Measurements from ENCODE around the gene MAP3K7. TPM values are rescaled to one million over a fixed set of nuclear protein-coding genes. Genes with fewer than 3 reads are reported as not detected.

Gene MAP3K7
- polyA plus RNA-seq, 2 donors = 8.4 to 10.0 TPM

DNA sequence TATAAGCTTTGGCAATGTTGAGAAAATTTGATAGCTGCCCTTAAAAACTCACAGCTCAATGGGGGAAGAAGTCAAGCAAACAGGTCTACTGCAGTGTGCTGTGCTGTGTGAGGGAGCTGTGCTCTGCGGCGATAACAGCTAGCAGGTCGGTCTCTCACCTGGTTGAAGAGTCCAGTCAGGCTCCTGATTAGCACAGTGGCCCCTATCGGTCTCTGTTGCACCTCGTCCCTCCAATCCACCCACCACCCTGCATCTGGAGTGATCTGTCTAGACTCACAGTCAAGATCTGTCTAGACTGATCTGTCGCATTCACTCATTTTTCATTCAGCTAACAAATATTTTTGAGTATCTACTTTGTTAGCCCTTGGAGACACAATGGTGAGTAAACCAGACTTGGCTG, 94.1 kb downstream of the MAP3K7 start:
- Histone ChIP-seq H3K27me3 (ENCODE audit: control insufficient read depth in 1 of 2, insufficient read depth in 2 of 2, low read length in 2 of 2) (peaks cover 0 to 5% of the 10 kb centered on the region in 2 donors), H3K4me1 (ENCODE audit: control insufficient read depth in 2 of 2, insufficient read depth in 2 of 2, low read length in 1 of 2) (no peaks in the 10 kb centered on the region), H3K27ac (ENCODE audit: low read depth in 2 of 2, low read length in 1 of 2) (no peak overlapping the region), H3K9me3 (ENCODE audit: control insufficient read depth in 2 of 2, insufficient read depth in 1 of 2, low read depth in 1 of 2, low read length in 1 of 2) (no peaks in the 10 kb centered on the region), H3K4me3 (ENCODE audit: low read depth in 1 of 2, low read length in 2 of 2) (no peak overlapping the region), H3K36me3 (ENCODE audit: control insufficient read depth in 2 of 2, insufficient read depth in 2 of 2, low read length in 1 of 2) (no peaks in the 10 kb centered on the region)
- WGBS, 2 donors = 93 to 95% methylated on average over 6 of the region's 6 CpGs

DNA sequence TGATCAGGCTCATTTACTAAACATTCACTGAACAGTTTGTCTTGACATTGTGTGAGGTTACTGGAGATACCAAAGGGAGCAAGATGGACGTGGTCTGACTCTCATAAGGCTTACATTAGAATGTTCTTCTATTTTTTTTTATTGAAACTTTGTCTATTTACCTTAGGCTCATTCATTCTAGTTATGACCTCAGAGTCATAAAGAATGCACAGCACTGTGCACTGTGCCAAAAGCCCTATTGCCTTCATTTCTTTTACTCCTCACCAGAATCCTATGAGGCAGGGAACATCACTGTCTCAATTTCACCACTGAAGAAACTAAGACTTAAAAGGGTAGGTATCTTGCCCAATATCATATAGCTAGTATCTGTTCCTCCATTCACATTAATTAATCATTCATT, 94.5 kb downstream of the MAP3K7 start:
- H3K4me1 ChIP-seq (ENCODE audit: control insufficient read depth in 2 of 2, insufficient read depth in 2 of 2, low read length in 1 of 2) = no peaks in the 10 kb centered on the region
- WGBS, 2 donors = 63 to 69% methylated on average over 1 of the region's 1 CpG

DNA sequence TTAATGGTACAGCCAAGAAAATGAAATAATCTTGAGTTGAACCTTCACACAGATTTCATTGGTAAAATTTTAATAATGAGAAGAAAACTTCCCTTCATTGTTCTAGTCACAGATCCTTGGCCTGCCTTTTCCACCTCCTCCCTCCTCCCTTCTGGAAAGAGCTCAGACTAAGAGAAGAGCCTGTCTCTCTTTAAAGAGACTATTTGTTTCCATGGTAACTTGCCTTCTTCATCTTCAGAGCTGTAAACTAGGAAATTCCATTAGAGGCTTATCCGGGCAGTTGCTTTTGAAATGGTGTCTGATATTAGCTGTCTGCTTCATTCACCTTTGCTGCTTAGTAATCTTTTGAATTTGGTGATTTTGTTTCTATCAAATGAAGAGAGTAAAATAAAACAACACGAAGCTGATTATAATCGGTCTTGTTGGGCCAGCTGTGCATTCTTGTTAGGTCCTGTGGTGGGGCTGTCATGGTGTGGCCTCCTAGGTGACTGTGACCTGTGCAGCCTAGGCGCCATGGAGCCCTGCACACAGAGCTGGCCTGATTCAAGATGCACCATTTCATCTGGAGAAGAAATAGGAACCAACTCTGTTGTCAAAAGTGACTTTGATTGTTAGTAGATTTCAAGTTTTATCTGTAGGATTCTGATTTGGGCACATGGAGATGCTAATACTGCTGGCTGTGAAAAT, 96.7 kb downstream of the MAP3K7 start:
- 71 to 76% methylated on average over 4 of the region's 4 CpGs for WGBS, 2 donors
- Histone ChIP-seq H3K27me3 (ENCODE audit: control insufficient read depth in 1 of 2, insufficient read depth in 2 of 2, low read length in 2 of 2) (peaks cover 0 to 5% of the 10 kb centered on the region in 2 donors), H3K9me3 (ENCODE audit: control insufficient read depth in 2 of 2, insufficient read depth in 1 of 2, low read depth in 1 of 2, low read length in 1 of 2) (no peaks in the 10 kb centered on the region), H3K4me3 (ENCODE audit: low read depth in 1 of 2, low read length in 2 of 2) (no peak overlapping the region), H3K27ac (ENCODE audit: low read depth in 2 of 2, low read length in 1 of 2) (no peak overlapping the region), H3K36me3 (ENCODE audit: control insufficient read depth in 2 of 2, insufficient read depth in 2 of 2, low read length in 1 of 2) (no peaks in the 10 kb centered on the region), H3K4me1 (ENCODE audit: control insufficient read depth in 2 of 2, insufficient read depth in 2 of 2, low read length in 1 of 2) (no peaks in the 10 kb centered on the region)

More for the DNA sequence above, 94.5 kb downstream of the MAP3K7 start:
- Histone ChIP-seq H3K27ac (ENCODE audit: low read depth in 2 of 2, low read length in 1 of 2) (no peak overlapping the region), H3K4me3 (ENCODE audit: low read depth in 1 of 2, low read length in 2 of 2) (no peak overlapping the region), H3K27me3 (ENCODE audit: control insufficient read depth in 1 of 2, insufficient read depth in 2 of 2, low read length in 2 of 2) (peaks cover 0 to 5% of the 10 kb centered on the region in 2 donors), H3K36me3 (ENCODE audit: control insufficient read depth in 2 of 2, insufficient read depth in 2 of 2, low read length in 1 of 2) (no peaks in the 10 kb centered on the region), H3K9me3 (ENCODE audit: control insufficient read depth in 2 of 2, insufficient read depth in 1 of 2, low read depth in 1 of 2, low read length in 1 of 2) (no peaks in the 10 kb centered on the region)

DNA sequence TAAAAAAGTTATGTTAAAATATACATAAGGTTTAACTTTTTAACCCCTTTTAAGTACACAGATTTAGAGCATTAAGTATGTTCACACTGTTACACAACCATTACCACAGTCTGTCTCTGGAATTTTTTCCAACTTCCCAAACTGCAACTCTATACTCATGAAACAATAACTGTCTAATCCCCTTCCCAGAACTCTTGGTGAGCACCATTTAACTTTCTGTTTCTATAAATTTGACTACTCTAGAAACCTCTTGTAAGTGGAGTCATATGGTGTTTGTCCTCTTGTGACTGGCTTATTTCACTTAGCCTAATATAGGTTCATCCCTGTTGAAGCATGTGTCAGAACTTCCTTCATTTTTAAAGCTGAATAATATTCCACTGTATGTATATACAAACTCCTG, 98.1 kb downstream of the MAP3K7 start:
- Histone ChIP-seq H3K9me3 (ENCODE audit: control insufficient read depth in 2 of 2, insufficient read depth in 1 of 2, low read depth in 1 of 2, low read length in 1 of 2) (no peaks in the 10 kb centered on the region), H3K27ac (ENCODE audit: low read depth in 2 of 2, low read length in 1 of 2) (no peak overlapping the region), H3K27me3 (ENCODE audit: control insufficient read depth in 1 of 2, insufficient read depth in 2 of 2, low read length in 2 of 2) (peaks cover 0 to 2% of the 10 kb centered on the region in 2 donors), H3K4me1 (ENCODE audit: control insufficient read depth in 2 of 2, insufficient read depth in 2 of 2, low read length in 1 of 2) (no peaks in the 10 kb centered on the region), H3K4me3 (ENCODE audit: low read depth in 1 of 2, low read length in 2 of 2) (no peak overlapping the region), H3K36me3 (ENCODE audit: control insufficient read depth in 2 of 2, insufficient read depth in 2 of 2, low read length in 1 of 2) (no peaks in the 10 kb centered on the region)

DNA sequence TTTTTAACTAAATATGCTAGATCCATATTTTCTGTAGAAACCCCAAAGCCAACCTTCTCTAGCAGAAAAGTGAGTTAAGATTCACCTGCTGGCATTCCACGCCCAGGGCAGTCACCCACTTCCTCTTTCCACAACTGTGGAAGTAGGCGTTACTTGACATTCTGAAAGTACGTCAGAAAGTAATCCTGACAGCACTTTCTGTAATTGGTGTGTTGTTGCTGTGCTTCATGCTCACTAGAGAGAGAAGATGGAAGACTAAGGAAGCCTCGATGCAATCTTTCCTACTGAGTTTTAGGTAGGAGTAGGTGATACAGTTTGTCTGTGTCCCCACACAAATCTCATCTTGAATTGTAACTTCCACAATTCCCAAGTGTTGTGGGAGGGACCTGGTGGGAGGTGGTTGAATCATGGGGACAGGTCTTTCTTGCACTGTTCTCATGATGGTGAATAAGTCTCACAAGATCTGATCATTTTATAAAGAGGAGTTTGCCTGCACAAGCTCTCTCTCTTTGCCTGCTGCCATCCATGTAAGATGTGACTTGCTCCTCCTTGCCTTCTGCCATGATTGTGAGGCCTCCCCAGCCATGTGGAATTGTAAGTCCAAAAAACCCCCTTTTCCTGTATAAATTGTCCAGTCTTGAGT, 101.1 kb downstream of the MAP3K7 start:
- 84 to 85% methylated on average over 4 of the region's 4 CpGs for WGBS, 2 donors
- Histone ChIP-seq H3K4me1 (ENCODE audit: control insufficient read depth in 2 of 2, insufficient read depth in 2 of 2, low read length in 1 of 2) (no peaks in the 10 kb centered on the region), H3K27me3 (ENCODE audit: control insufficient read depth in 1 of 2, insufficient read depth in 2 of 2, low read length in 2 of 2) (no peaks in the 10 kb centered on the region), H3K36me3 (ENCODE audit: control insufficient read depth in 2 of 2, insufficient read depth in 2 of 2, low read length in 1 of 2) (no peaks in the 10 kb centered on the region), H3K9me3 (ENCODE audit: control insufficient read depth in 2 of 2, insufficient read depth in 1 of 2, low read depth in 1 of 2, low read length in 1 of 2) (no peaks in the 10 kb centered on the region), H3K4me3 (ENCODE audit: low read depth in 1 of 2, low read length in 2 of 2) (no peak overlapping the region), H3K27ac (ENCODE audit: low read depth in 2 of 2, low read length in 1 of 2) (no peak overlapping the region)

DNA sequence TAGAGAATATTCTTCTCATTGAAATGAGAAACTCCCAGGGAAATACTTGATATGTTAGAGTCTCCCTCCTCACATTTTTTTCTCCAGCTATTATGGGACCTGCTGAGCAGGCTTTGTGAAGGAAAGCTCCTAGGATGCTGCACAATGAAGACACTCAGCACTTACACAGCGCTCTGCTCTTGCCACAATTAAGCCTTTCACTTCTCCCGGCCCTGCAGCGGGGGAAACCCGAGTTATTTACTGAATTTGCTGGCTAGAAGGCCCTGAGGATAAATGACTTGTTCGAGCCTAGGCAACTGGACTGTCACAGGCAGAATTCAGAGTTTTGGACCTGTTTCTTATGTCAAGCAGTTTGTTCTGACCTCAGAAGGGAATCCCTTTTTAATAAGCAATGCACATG, 102.0 kb downstream of the MAP3K7 start:
- Histone ChIP-seq H3K36me3 (ENCODE audit: control insufficient read depth in 2 of 2, insufficient read depth in 2 of 2, low read length in 1 of 2) (no peaks in the 10 kb centered on the region), H3K9me3 (ENCODE audit: control insufficient read depth in 2 of 2, insufficient read depth in 1 of 2, low read depth in 1 of 2, low read length in 1 of 2) (no peaks in the 10 kb centered on the region), H3K4me3 (ENCODE audit: low read depth in 1 of 2, low read length in 2 of 2) (no peak overlapping the region), H3K4me1 (ENCODE audit: control insufficient read depth in 2 of 2, insufficient read depth in 2 of 2, low read length in 1 of 2) (no peaks in the 10 kb centered on the region), H3K27ac (ENCODE audit: low read depth in 2 of 2, low read length in 1 of 2) (no peak overlapping the region), H3K27me3 (ENCODE audit: control insufficient read depth in 1 of 2, insufficient read depth in 2 of 2, low read length in 2 of 2) (no peaks in the 10 kb centered on the region)
- 51 to 71% methylated on average over 5 of the region's 5 CpGs for WGBS, 2 donors

DNA sequence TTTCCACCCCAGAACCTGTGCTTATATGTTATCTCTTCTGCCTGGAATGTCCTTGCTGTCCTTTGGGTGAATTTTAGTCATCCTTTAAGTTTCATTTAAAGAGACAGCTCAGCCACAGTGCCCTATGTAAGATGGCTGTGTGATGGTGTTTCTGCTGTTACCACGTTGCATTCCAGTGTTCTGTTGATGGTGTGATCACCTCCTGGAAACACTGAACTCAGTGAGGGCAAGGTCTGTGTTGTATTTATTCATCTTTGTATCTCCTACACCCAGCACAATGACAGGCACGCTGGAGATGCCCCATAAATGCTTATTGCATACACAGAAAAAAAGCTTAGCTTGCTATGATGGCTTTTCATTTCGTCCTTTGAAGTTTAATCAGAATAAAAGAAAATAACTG, 102.5 kb downstream of the MAP3K7 start:
- Histone ChIP-seq H3K36me3 (ENCODE audit: control insufficient read depth in 2 of 2, insufficient read depth in 2 of 2, low read length in 1 of 2) (no peaks in the 10 kb centered on the region), H3K9me3 (ENCODE audit: control insufficient read depth in 2 of 2, insufficient read depth in 1 of 2, low read depth in 1 of 2, low read length in 1 of 2) (no peaks in the 10 kb centered on the region), H3K4me1 (ENCODE audit: control insufficient read depth in 2 of 2, insufficient read depth in 2 of 2, low read length in 1 of 2) (no peaks in the 10 kb centered on the region), H3K27ac (ENCODE audit: low read depth in 2 of 2, low read length in 1 of 2) (no peak overlapping the region), H3K4me3 (ENCODE audit: low read depth in 1 of 2, low read length in 2 of 2) (no peak overlapping the region), H3K27me3 (ENCODE audit: control insufficient read depth in 1 of 2, insufficient read depth in 2 of 2, low read length in 2 of 2) (no peaks in the 10 kb centered on the region)
- WGBS, 2 donors = 63 to 67% methylated on average over 3 of the region's 3 CpGs

DNA sequence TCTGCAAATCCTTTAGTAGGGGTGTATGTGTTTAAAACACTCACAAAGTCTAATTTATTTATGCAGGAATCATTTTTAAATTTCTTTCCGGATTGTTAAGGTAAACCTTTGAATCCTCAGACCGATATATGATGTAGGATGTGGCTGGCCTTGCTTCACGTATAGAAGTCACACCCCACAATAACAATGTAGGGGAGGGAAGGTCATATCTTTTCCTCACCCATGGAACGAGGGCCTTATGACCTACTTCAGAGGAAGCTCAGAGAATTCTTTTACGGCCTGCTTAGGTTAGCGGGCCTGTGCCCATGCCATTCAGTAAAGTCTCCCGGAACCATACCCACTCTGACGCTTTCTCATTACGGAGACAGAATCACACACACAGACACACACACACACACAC, 102.9 kb downstream of the MAP3K7 start:
- Histone ChIP-seq H3K36me3 (ENCODE audit: control insufficient read depth in 2 of 2, insufficient read depth in 2 of 2, low read length in 1 of 2) (no peaks in the 10 kb centered on the region), H3K4me1 (ENCODE audit: control insufficient read depth in 2 of 2, insufficient read depth in 2 of 2, low read length in 1 of 2) (peaks cover 0 to 2% of the 10 kb centered on the region in 2 donors), H3K27me3 (ENCODE audit: control insufficient read depth in 1 of 2, insufficient read depth in 2 of 2, low read length in 2 of 2) (no peaks in the 10 kb centered on the region), H3K27ac (ENCODE audit: low read depth in 2 of 2, low read length in 1 of 2) (no peak overlapping the region), H3K9me3 (ENCODE audit: control insufficient read depth in 2 of 2, insufficient read depth in 1 of 2, low read depth in 1 of 2, low read length in 1 of 2) (no peaks in the 10 kb centered on the region), H3K4me3 (ENCODE audit: low read depth in 1 of 2, low read length in 2 of 2) (no peak overlapping the region)
- WGBS, 2 donors = 88 to 91% methylated on average over 9 of the region's 9 CpGs

DNA sequence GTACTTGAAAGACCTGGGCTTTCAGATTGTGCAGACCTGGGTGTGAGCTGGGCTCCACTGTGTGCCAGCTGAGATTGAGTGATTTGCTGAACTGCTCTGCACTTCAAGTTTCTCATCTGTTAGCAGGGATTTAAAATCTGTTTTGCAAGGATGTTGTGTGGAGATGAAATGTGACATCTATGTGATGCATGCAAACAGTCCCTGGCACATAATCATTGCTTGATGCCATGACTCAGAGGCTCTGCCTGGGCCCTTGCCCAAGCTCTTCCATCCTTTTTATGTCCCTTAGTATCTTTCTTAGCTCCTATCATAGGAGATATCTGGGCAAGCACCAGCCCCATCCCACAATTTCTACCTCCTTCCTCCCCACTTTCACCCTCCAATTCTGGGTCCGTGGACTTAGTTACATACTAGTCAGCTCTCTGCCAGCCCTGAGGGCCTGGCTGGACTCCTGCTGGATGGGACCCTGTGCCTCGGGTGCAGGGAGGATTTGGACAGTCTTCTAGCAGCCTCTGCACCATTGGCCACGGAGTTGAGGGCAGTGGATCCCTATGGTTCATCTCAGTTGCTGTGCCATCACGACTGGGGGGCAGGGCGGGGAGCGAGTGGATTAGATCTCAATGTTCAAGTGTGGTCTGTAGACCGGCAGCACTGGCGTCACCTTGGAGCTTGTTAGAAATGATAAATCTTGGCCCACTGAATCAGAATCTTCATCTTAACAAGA, 103.6 kb downstream of the MAP3K7 start:
- 71 to 81% methylated on average over 8 of the region's 8 CpGs for WGBS, 2 donors

More for the DNA sequence above, 103.6 kb downstream of the MAP3K7 start:
- Histone ChIP-seq H3K27me3 (ENCODE audit: control insufficient read depth in 1 of 2, insufficient read depth in 2 of 2, low read length in 2 of 2) (no peaks in the 10 kb centered on the region), H3K36me3 (ENCODE audit: control insufficient read depth in 2 of 2, insufficient read depth in 2 of 2, low read length in 1 of 2) (no peaks in the 10 kb centered on the region), H3K9me3 (ENCODE audit: control insufficient read depth in 2 of 2, insufficient read depth in 1 of 2, low read depth in 1 of 2, low read length in 1 of 2) (no peaks in the 10 kb centered on the region), H3K4me3 (ENCODE audit: low read depth in 1 of 2, low read length in 2 of 2) (no peak overlapping the region), H3K4me1 (ENCODE audit: control insufficient read depth in 2 of 2, insufficient read depth in 2 of 2, low read length in 1 of 2) (peaks cover 0 to 6% of the 10 kb centered on the region in 2 donors), H3K27ac (ENCODE audit: low read depth in 2 of 2, low read length in 1 of 2) (no peak overlapping the region)

All from esophagus (tissue), 2 donors.